ENCODE results near the gene GGA3.
A peak's percentile ranks its signal among the peaks of the same experiment; 100 is the strongest.

The GGA3 gene, protein sequence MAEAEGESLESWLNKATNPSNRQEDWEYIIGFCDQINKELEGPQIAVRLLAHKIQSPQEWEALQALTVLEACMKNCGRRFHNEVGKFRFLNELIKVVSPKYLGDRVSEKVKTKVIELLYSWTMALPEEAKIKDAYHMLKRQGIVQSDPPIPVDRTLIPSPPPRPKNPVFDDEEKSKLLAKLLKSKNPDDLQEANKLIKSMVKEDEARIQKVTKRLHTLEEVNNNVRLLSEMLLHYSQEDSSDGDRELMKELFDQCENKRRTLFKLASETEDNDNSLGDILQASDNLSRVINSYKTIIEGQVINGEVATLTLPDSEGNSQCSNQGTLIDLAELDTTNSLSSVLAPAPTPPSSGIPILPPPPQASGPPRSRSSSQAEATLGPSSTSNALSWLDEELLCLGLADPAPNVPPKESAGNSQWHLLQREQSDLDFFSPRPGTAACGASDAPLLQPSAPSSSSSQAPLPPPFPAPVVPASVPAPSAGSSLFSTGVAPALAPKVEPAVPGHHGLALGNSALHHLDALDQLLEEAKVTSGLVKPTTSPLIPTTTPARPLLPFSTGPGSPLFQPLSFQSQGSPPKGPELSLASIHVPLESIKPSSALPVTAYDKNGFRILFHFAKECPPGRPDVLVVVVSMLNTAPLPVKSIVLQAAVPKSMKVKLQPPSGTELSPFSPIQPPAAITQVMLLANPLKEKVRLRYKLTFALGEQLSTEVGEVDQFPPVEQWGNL
- total RNA-seq = 74.2 to 103 (median 74.4) reads per million in 3 donors

DNA sequence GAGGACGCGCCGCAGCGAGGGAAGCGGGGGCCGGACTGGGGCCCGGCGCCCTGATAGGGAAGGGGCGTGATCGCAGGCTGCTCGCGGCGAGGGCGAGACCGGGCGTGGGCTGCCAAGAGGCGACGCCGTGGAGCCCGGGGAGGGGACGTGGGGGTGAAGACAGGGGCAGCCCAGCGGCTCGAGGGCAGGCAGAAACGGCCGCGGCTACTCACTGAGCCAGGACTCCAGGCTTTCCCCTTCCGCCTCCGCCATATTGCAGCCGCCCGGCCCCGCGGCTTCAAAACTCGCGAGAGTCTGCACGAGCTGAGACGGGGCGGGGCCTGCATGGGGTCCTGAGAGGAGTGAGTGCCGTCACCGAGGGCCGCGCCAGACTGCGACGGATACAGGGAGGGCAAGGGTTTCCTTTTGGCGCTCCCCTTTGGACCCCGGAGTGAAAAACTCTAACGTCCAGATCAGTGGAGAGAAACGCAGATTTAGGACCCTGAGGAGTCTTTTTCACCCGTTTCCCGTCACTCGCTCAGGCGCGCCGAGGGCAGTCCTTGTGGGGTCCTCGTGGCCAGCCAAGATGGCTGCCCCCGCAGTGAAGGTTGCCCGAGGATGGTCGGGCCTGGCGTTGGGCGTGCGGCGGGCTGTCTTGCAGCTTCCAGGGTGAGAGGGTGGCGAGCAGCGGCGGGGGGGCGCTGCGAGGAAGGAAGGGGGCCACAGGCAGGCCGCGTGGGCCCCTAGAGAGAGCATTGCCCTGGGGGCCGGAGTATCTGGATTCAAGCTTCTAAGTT is at the start of gene GGA3, which contains the start of gene MRPS7:
Gene GGA3 (minus strand): TSS at position 271 of the 776 bp plus-strand sequence. CDS start 19 bp downstream, at position 252.
Gene MRPS7 (plus strand): TSS at position 544 of the 776 bp plus-strand sequence. CDS start 22 bp downstream, at position 566.
- Histone ChIP-seq H3K4me1 (ENCODE audit: control insufficient read depth, insufficient read depth, low read length, poor library complexity, severe bottlenecking) (peaks cover 13% of the 10 kb centered on the region), H3K27me3 (replicated peaks; ENCODE audit: control insufficient read depth, insufficient read depth, low read length, poor library complexity, severe bottlenecking) (no peaks in the 10 kb centered on the region), H3K27ac (ENCODE audit: insufficient read depth, low read length, poor library complexity, severe bottlenecking) (peak within 1 kb of the TSS; percentile 96), H3K4me3 (ENCODE audit: insufficient read depth, low read depth, low read length, poor library complexity, severe bottlenecking) (peak within 1 kb of the TSS; percentile 83), H3K36me3 (ENCODE audit: control insufficient read depth, insufficient read depth, low read length) (peaks cover 21% of the 10 kb centered on the region), H3K9me3 (ENCODE audit: control insufficient read depth, low read length) (no peaks in the 10 kb centered on the region)
- peak; percentile 87 to 93 (median 92) for DNase-seq

DNA sequence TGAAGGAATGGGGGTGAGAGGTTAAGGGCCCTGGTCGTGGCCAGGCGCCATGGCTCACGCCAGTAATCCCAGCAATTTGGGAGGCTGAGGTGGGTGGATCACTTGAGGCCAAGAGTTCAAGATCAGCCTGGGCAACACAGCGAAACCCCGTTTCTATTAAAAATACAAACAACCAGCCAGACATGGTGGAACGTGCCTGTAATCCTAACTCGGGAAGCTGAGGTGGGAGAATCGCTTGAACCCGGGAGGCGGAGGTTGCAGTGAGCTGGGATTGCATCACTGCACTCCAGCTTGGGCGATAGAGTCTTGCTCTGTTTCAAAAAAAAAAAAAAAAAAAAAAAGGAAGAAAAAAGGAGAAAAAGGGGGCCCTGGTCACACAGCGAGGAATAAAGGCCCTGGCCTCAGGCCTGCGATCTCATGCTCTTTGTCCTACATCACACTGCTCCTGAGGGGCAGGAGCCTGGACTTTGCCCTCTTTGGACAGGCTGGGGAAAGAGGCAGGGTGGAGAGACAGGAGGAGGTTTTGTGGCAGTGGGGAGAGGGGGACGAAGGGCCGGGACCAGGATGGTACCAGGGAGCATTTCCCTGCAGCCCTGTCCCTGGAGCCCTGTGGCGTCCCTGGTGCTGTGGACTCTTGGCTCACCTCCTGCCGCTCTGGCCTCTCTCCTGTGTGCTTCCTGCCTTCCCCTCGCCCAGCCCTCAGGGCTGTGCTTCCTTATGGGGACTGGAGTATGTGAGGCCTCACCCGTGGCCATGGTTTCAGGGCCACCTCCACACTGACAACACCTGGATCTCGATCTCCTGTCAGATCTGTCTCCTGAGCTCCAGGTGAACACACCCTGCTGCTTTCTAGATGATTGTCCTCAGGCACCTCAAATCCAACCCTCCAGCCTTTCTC is 47.6 kb upstream of the GGA3 start:
- Histone ChIP-seq H3K4me3 (ENCODE audit: insufficient read depth, low read depth, low read length, poor library complexity, severe bottlenecking) (no peak overlapping the region), H3K36me3 (ENCODE audit: control insufficient read depth, insufficient read depth, low read length) (no peaks in the 10 kb centered on the region), H3K4me1 (ENCODE audit: control insufficient read depth, insufficient read depth, low read length, poor library complexity, severe bottlenecking) (no peaks in the 10 kb centered on the region), H3K27ac (ENCODE audit: insufficient read depth, low read length, poor library complexity, severe bottlenecking) (no peak overlapping the region), H3K9me3 (ENCODE audit: control insufficient read depth, low read length) (no peaks in the 10 kb centered on the region), H3K27me3 (replicated peaks; ENCODE audit: control insufficient read depth, insufficient read depth, low read length, poor library complexity, severe bottlenecking) (no peaks in the 10 kb centered on the region)
- no peak for DNase-seq

DNA sequence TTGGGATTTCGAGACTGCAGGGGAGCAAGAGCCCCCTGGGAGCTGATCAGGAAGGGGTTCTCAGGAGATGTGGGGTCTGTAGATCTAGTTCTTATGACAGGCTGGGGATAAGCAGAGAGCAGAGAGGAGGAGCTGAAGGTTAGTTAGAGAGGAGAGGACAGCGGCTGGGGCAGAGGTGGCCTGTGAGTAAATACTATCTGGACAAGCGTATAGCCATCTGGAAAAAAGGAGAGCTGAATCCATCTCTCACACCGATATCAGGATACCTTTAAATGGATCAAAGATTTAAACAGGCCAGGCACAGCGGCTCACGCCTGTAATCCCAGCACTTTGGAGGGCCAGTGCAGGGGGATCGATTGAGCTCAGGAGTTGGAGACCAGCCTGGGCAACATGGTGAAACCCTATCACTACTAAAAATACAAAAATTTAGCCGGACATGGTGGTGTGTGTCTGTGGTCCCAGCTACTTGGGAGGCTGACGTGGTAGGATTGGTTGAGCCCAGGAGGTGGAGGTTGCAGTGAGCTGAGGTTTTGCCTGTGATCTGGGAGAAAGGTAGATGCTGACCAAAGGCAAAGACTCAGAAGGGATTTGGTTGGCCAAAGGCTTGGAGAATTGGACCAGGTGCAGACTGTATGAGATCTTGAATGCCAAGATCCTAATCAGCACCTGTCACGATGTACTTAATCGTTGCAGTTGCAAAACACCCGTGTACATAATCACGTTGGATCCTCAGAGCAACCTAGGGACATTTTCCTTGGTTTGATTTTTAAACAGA is 46.7 kb upstream of the GGA3 start:
- Histone ChIP-seq H3K4me3 (ENCODE audit: insufficient read depth, low read depth, low read length, poor library complexity, severe bottlenecking) (no peak overlapping the region), H3K9me3 (ENCODE audit: control insufficient read depth, low read length) (no peaks in the 10 kb centered on the region), H3K27me3 (replicated peaks; ENCODE audit: control insufficient read depth, insufficient read depth, low read length, poor library complexity, severe bottlenecking) (no peaks in the 10 kb centered on the region), H3K27ac (ENCODE audit: insufficient read depth, low read length, poor library complexity, severe bottlenecking) (no peak overlapping the region), H3K36me3 (ENCODE audit: control insufficient read depth, insufficient read depth, low read length) (no peaks in the 10 kb centered on the region), H3K4me1 (ENCODE audit: control insufficient read depth, insufficient read depth, low read length, poor library complexity, severe bottlenecking) (no peaks in the 10 kb centered on the region)
- DNase-seq = no peak

DNA sequence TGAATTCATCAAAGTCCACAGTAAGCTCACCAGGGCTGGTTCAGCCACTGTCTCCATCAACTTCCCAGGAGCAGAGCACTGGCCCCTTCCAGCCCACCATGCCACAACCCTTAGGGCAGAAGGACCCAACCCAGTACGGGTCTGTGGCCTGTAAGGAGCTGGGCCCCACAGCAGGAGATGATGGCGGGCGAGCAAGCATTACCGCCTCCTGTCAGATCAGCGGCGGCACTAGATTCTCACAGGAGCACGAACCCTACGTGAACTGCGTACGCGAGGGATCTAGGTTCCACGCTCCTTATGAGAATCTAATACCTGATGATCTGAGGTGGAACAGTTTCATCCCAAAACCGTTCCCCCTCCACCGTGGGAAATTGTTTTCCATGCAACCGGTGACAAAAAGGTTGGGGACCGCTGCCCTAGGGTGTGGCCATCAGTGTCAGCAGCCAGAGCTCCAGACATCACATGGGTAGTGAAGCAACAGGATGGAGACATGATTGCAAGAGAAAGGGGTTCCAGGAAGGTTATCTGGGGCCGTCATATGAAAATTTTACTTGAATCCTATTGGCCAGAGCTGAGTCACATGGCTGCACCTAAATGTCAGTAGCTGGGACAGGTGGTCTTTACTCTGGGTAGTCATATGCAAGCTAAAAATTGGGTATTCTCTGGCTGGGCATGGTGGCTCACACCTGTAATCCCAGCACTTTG is 40.2 kb upstream of the GGA3 start:
- Histone ChIP-seq H3K4me1 (ENCODE audit: control insufficient read depth, insufficient read depth, low read length, poor library complexity, severe bottlenecking) (no peaks in the 10 kb centered on the region), H3K27ac (ENCODE audit: insufficient read depth, low read length, poor library complexity, severe bottlenecking) (no peak overlapping the region), H3K27me3 (replicated peaks; ENCODE audit: control insufficient read depth, insufficient read depth, low read length, poor library complexity, severe bottlenecking) (no peaks in the 10 kb centered on the region), H3K36me3 (ENCODE audit: control insufficient read depth, insufficient read depth, low read length) (no peaks in the 10 kb centered on the region), H3K9me3 (ENCODE audit: control insufficient read depth, low read length) (no peaks in the 10 kb centered on the region), H3K4me3 (ENCODE audit: insufficient read depth, low read depth, low read length, poor library complexity, severe bottlenecking) (no peak overlapping the region)
- DNase-seq = no peak

DNA sequence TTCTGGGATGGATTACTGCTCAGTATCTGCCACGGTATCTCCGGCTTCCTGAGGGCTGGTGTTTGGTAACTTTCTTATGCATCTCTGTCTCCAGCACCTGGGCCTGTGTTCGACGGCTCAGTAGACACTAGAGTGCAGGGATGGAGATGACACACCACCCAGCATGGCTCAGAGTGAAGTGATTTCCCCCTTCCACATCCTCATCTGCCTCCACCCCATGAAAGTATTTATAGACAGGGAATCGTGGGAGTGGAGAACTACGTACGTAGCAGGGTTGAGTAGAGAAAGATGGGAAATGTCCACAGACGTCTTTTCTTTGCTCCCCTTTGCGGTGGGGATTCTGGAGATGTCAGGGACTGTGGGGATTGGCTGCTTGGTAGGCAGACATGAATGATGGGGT is 39.6 kb upstream of the GGA3 start:
- H3K27me3 ChIP-seq (replicated peaks; ENCODE audit: control insufficient read depth, insufficient read depth, low read length, poor library complexity, severe bottlenecking) = no peaks in the 10 kb centered on the region
- no peaks in the 10 kb centered on the region for H3K9me3 ChIP-seq (ENCODE audit: control insufficient read depth, low read length)
- H3K4me3 ChIP-seq (ENCODE audit: insufficient read depth, low read depth, low read length, poor library complexity, severe bottlenecking) = no peak overlapping the region
- DNase-seq = no peak
- no peaks in the 10 kb centered on the region for H3K36me3 ChIP-seq (ENCODE audit: control insufficient read depth, insufficient read depth, low read length)
- no peaks in the 10 kb centered on the region for H3K4me1 ChIP-seq (ENCODE audit: control insufficient read depth, insufficient read depth, low read length, poor library complexity, severe bottlenecking)
- H3K27ac ChIP-seq (ENCODE audit: insufficient read depth, low read length, poor library complexity, severe bottlenecking) = no peak overlapping the region

DNA sequence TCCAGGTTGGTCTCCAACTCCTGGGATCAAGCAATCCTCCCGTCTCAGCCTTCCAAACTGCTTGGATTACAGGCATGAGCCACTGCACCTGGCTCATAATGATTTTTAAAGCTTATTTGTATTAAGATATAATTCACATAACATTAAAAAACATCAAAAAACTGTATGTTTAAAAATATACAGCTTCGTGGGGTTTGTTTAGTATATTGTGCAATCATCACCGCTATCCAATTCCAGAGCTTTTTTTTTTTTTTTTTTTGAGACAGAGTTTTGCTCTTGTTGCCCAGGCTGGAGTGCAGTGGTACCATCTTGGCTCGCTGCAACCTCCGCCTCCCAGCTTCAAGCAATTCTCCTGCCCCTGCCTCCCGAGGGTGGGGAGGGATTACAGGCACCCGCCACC is 38.9 kb upstream of the GGA3 start:
- Histone ChIP-seq H3K4me3 (ENCODE audit: insufficient read depth, low read depth, low read length, poor library complexity, severe bottlenecking) (no peak overlapping the region), H3K4me1 (ENCODE audit: control insufficient read depth, insufficient read depth, low read length, poor library complexity, severe bottlenecking) (no peaks in the 10 kb centered on the region), H3K9me3 (ENCODE audit: control insufficient read depth, low read length) (no peaks in the 10 kb centered on the region), H3K27me3 (replicated peaks; ENCODE audit: control insufficient read depth, insufficient read depth, low read length, poor library complexity, severe bottlenecking) (no peaks in the 10 kb centered on the region), H3K27ac (ENCODE audit: insufficient read depth, low read length, poor library complexity, severe bottlenecking) (no peak overlapping the region), H3K36me3 (ENCODE audit: control insufficient read depth, insufficient read depth, low read length) (no peaks in the 10 kb centered on the region)
- no peak for DNase-seq

DNA sequence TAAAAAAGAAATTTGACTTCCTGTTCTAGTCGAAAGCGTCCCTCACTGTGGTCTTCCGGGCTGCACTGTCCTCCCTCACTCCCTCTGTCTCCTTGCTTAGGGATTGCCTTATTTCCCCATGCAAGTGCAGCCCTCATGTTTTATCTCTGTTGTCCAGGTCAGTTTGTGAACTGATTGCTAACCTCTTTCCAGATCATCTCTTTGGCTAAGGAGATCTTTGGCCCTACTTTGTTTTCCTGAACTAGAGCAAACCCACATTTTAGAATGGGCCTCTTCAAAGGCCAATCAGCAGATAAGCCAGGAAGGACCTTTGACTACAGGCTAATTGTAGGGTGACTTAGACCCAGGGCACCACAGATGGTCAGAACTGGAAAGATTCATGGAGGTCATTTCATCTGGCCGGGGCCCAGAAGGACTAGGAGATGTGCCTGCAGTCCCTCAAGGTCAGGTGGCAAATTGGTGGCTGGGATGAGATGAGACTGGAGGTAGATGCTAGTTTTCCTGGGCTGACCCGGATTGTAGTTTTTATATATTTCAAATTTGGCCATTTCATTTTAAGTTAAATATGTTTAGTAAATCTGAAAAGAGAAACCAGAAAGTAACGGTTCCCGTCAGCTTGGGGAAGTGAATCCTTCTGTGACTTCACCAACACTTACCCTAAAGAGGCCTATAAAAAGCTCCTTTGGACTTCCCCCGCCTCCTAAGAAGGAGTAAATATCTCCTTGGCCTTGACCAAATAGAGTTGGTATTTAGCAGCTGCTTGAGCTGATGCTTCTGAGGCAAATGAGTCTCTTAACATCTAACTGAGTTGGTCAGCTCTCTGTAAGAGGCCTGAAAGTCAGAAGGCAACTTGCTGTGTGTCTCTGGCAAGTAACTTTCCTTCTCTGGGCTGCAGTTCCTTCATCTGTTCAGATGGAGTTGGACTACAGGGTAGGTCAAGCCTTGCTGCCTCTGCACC is 34.1 kb upstream of the GGA3 start:
- Histone ChIP-seq H3K4me3 (ENCODE audit: insufficient read depth, low read depth, low read length, poor library complexity, severe bottlenecking) (no peak overlapping the region), H3K9me3 (ENCODE audit: control insufficient read depth, low read length) (no peaks in the 10 kb centered on the region), H3K27ac (ENCODE audit: insufficient read depth, low read length, poor library complexity, severe bottlenecking) (no peak overlapping the region), H3K27me3 (replicated peaks; ENCODE audit: control insufficient read depth, insufficient read depth, low read length, poor library complexity, severe bottlenecking) (no peaks in the 10 kb centered on the region), H3K4me1 (ENCODE audit: control insufficient read depth, insufficient read depth, low read length, poor library complexity, severe bottlenecking) (no peaks in the 10 kb centered on the region), H3K36me3 (ENCODE audit: control insufficient read depth, insufficient read depth, low read length) (no peaks in the 10 kb centered on the region)
- DNase-seq = no peak

Measured in effector memory CD4-positive, alpha-beta T cell (primary cell).